Measurements from ENCODE around the gene C4A.
A peak's percentile ranks its signal among the peaks of the same experiment; 100 is the strongest.
"Not testable (repeated sequence)": the region's sequence is repeated elsewhere in the genome, so short reads cannot be mapped to it uniquely, and the experiment has no call there.

C4A gene

GRCh38 chr6:31996385-31996784 lies 14.5 kb downstream of the C4A start:
- POLR2A ChIA-PET; CTCF ChIA-PET; H3K4me1 ChIP-seq (ENCODE audit: control insufficient read depth, insufficient read depth, low read length); H3K27ac ChIP-seq (ENCODE audit: extremely low read depth, low read depth, low read length); H3K4me3 ChIP-seq (ENCODE audit: low read depth, low read length); H3K9me3 ChIP-seq (ENCODE audit: control insufficient read depth, insufficient read depth, low read depth, low read length); H3K36me3 ChIP-seq (ENCODE audit: control insufficient read depth in 2 of 2, insufficient read depth in 1 of 2, low read length in 2 of 2): not testable (repeated sequence)

GRCh38 chr6:32002546-32003268 lies 20.9 kb downstream of the C4A start:
- CTCF ChIA-PET; H3K36me3 ChIP-seq (ENCODE audit: control insufficient read depth in 2 of 2, insufficient read depth in 1 of 2, low read length in 2 of 2); POLR2A ChIA-PET; H3K9me3 ChIP-seq (ENCODE audit: control insufficient read depth, insufficient read depth, low read depth, low read length); H3K4me1 ChIP-seq (ENCODE audit: control insufficient read depth, insufficient read depth, low read length); H3K4me3 ChIP-seq (ENCODE audit: low read depth, low read length); H3K27ac ChIP-seq (ENCODE audit: extremely low read depth, low read depth, low read length): not testable (repeated sequence)

GRCh38 chr6:32003301-32003700 lies 21.4 kb downstream of the C4A start:
- H3K36me3 ChIP-seq (ENCODE audit: control insufficient read depth in 2 of 2, insufficient read depth in 1 of 2, low read length in 2 of 2); H3K4me1 ChIP-seq (ENCODE audit: control insufficient read depth, insufficient read depth, low read length); H3K27ac ChIP-seq (ENCODE audit: extremely low read depth, low read depth, low read length); POLR2A ChIA-PET; H3K9me3 ChIP-seq (ENCODE audit: control insufficient read depth, insufficient read depth, low read depth, low read length); H3K4me3 ChIP-seq (ENCODE audit: low read depth, low read length); CTCF ChIA-PET: not testable (repeated sequence)

GRCh38 chr6:32004393-32004792 lies 22.5 kb downstream of the C4A start:
- H3K9me3 ChIP-seq (ENCODE audit: control insufficient read depth, insufficient read depth, low read depth, low read length); H3K36me3 ChIP-seq (ENCODE audit: control insufficient read depth in 2 of 2, insufficient read depth in 1 of 2, low read length in 2 of 2); CTCF ChIA-PET; H3K4me1 ChIP-seq (ENCODE audit: control insufficient read depth, insufficient read depth, low read length); H3K27ac ChIP-seq (ENCODE audit: extremely low read depth, low read depth, low read length); POLR2A ChIA-PET; H3K4me3 ChIP-seq (ENCODE audit: low read depth, low read length): not testable (repeated sequence)

GRCh38 chr6:32004864-32005537 lies 23.1 kb downstream of the C4A start:
- POLR2A ChIA-PET; H3K27ac ChIP-seq (ENCODE audit: extremely low read depth, low read depth, low read length); H3K4me3 ChIP-seq (ENCODE audit: low read depth, low read length); CTCF ChIA-PET; H3K9me3 ChIP-seq (ENCODE audit: control insufficient read depth, insufficient read depth, low read depth, low read length); H3K36me3 ChIP-seq (ENCODE audit: control insufficient read depth in 2 of 2, insufficient read depth in 1 of 2, low read length in 2 of 2); H3K4me1 ChIP-seq (ENCODE audit: control insufficient read depth, insufficient read depth, low read length): not testable (repeated sequence)
- TF ChIP-seq ZNF335 (tag by site-specific recombination; conservative IDR thresholded peaks at IDR 0.05), result 0 out of 2 replicates have a peak, but pooled peaks have one; percentile 17

- H3K27ac ChIP-seq (ENCODE audit: extremely low read depth, low read depth, low read length); H3K4me1 ChIP-seq (ENCODE audit: control insufficient read depth, insufficient read depth, low read length); H3K36me3 ChIP-seq (ENCODE audit: control insufficient read depth in 2 of 2, insufficient read depth in 1 of 2, low read length in 2 of 2); H3K9me3 ChIP-seq (ENCODE audit: control insufficient read depth, insufficient read depth, low read depth, low read length); H3K4me3 ChIP-seq (ENCODE audit: low read depth, low read length); CTCF ChIA-PET; POLR2A ChIA-PET: not testable (repeated sequence)
These were observed 23.7 kb downstream of the C4A start for GRCh38 chr6:32005538-32005880.

- not testable (repeated sequence) for H3K36me3 ChIP-seq (ENCODE audit: control insufficient read depth in 2 of 2, insufficient read depth in 1 of 2, low read length in 2 of 2); H3K4me1 ChIP-seq (ENCODE audit: control insufficient read depth, insufficient read depth, low read length); H3K27ac ChIP-seq (ENCODE audit: extremely low read depth, low read depth, low read length); H3K9me3 ChIP-seq (ENCODE audit: control insufficient read depth, insufficient read depth, low read depth, low read length); H3K4me3 ChIP-seq (ENCODE audit: low read depth, low read length)
- TF ChIP-seq ZNF121 (tag by site-specific recombination; IDR thresholded peaks at IDR 0.05), result 0 out of 2 replicates have a peak, but pooled peaks have one; percentile 57
- CTCF ChIA-PET, result interaction anchor here (0.6 kb wide), 1 partner anchor 341 kb away, joined by 3 read pairs; no protein-coding TSS in a partner anchor
- POLR2A ChIA-PET, result interaction anchor here (0.6 kb wide), 1 partner anchor 433 kb away, joined by 3 read pairs; no protein-coding TSS in a partner anchor
These were observed 24.2 kb downstream of the C4A start for GRCh38 chr6:32005991-32006529.

GRCh38 chr6:32007086-32007485 lies 25.2 kb downstream of the C4A start:
- CTCF ChIA-PET; H3K36me3 ChIP-seq (ENCODE audit: control insufficient read depth in 2 of 2, insufficient read depth in 1 of 2, low read length in 2 of 2); H3K4me3 ChIP-seq (ENCODE audit: low read depth, low read length); H3K4me1 ChIP-seq (ENCODE audit: control insufficient read depth, insufficient read depth, low read length); H3K9me3 ChIP-seq (ENCODE audit: control insufficient read depth, insufficient read depth, low read depth, low read length); POLR2A ChIA-PET; H3K27ac ChIP-seq (ENCODE audit: extremely low read depth, low read depth, low read length): not testable (repeated sequence)

GRCh38 chr6:32008037-32008436 lies 26.2 kb downstream of the C4A start:
- CTCF ChIA-PET; POLR2A ChIA-PET; H3K4me3 ChIP-seq (ENCODE audit: low read depth, low read length): not testable (repeated sequence)

GRCh38 chr6:32008616-32009015 lies 26.8 kb downstream of the C4A start:
- CTCF ChIA-PET; H3K36me3 ChIP-seq (ENCODE audit: control insufficient read depth in 2 of 2, insufficient read depth in 1 of 2, low read length in 2 of 2); POLR2A ChIA-PET; H3K4me1 ChIP-seq (ENCODE audit: control insufficient read depth, insufficient read depth, low read length); H3K9me3 ChIP-seq (ENCODE audit: control insufficient read depth, insufficient read depth, low read depth, low read length); H3K27ac ChIP-seq (ENCODE audit: extremely low read depth, low read depth, low read length); H3K4me3 ChIP-seq (ENCODE audit: low read depth, low read length): not testable (repeated sequence)

More at GRCh38 chr6:32008037-32008436, 26.2 kb downstream of the C4A start:
- H3K27ac ChIP-seq (ENCODE audit: extremely low read depth, low read depth, low read length); H3K36me3 ChIP-seq (ENCODE audit: control insufficient read depth in 2 of 2, insufficient read depth in 1 of 2, low read length in 2 of 2); H3K4me1 ChIP-seq (ENCODE audit: control insufficient read depth, insufficient read depth, low read length); H3K9me3 ChIP-seq (ENCODE audit: control insufficient read depth, insufficient read depth, low read depth, low read length): not testable (repeated sequence)

- CTCF ChIA-PET; H3K36me3 ChIP-seq (ENCODE audit: control insufficient read depth in 2 of 2, insufficient read depth in 1 of 2, low read length in 2 of 2); POLR2A ChIA-PET: not testable (repeated sequence)
These were observed 27.7 kb downstream of the C4A start for GRCh38 chr6:32009537-32009936.

More at GRCh38 chr6:32009537-32009936, 27.7 kb downstream of the C4A start:
- not testable (repeated sequence) for H3K27ac ChIP-seq (ENCODE audit: extremely low read depth, low read depth, low read length); H3K9me3 ChIP-seq (ENCODE audit: control insufficient read depth, insufficient read depth, low read depth, low read length); H3K4me3 ChIP-seq (ENCODE audit: low read depth, low read length); H3K4me1 ChIP-seq (ENCODE audit: control insufficient read depth, insufficient read depth, low read length)

Measured in HEK293 (cell line).